HL-60/S4 treated with retinoic acid at 250 ng/mL for 4 days and 3 days (cell line): ENCODE data around the gene MCU.
"Not testable (repeated sequence)": the region's sequence is repeated elsewhere in the genome, so short reads cannot be mapped to it uniquely, and the experiment has no call there.

Experiments used
- in situ Hi-C: fragments of 300-500 bp; cut with MboI; formaldehyde crosslinking; loops from 2 replicates; pipeline ENCODE4 v1.7.0; 2022; ENCODE audit warnings: low sequenced_read_pairs

Gene MCU

DNA sequence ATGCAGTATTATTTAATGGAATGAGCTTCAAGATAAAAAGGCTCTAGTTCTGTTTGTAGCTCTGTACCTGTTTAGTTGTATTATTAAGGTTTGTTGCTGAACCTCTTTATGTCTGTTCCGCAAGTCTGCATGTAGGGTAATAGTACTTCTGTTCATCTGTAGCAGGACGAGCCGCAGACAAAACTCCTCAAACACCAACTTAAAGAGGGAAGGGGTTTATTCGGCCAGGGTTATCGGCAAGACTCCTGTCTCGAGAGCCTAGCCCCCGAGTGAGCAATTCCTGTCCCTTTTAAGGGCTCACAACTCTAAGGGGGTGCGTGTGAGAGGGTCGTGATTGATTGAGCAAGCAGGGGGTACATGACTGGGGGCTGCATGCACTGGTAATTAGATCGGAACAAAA lies 67.0 kb downstream of the MCU start:
- in situ Hi-C loops = not testable (repeated sequence)

DNA sequence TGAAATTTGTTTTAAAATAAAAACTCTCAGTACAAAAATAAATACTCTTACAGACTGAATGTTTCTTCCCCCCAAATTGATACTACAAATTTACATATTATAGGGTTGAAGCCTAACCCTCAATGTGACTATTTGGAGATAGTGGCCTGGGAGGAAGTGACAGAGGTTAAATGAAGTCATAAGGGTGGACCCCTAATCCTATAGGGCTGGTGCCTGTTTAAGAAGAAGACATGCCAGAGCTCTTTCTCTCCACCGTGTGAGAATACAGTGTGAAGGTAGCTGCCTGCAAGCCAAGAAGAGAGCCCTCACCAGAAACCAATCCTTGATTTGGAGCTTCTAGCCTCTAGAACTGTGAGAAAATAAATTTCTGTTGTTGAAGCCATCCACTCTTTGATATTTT lies 67.6 kb downstream of the MCU start:
- in situ Hi-C loops = no loop called here

DNA sequence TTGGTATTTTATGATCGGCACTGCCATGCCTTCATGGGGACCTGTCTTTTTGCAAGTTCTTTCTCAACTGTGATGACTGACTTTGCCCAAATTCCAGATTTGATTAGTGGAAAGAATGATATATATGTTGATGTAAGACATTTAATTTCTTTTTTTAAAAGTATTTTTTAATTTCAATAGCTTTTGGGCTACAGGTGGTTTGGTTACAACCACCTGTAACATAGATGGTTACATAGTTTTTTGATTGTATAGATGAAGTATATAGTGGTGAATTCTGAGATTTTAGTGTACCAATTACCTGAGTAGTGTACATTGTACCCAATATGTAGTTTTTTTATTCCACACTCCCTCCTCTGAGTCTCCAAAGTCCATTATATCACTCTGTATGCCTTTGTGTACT lies 69.6 kb downstream of the MCU start:
- in situ Hi-C loops = no loop called here

DNA sequence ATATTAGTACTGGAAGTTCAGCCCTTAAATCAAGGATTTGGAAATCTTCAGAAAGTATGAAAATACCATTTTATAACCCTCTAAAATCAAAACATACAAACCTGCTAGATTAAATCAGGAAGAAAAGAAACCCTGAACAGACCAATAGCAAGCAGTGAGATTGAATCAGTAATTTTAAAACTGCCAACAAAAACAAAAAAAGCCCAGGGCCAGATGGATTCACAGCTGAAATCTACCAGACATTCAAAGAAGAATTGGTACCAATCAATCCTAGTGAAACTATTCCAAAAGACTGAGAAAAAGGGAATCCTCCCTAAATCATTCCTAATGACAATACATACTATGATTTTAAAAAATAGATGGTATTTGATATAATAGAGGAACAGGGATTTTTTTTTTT lies 70.1 kb downstream of the MCU start:
- in situ Hi-C loops = no loop called here

DNA sequence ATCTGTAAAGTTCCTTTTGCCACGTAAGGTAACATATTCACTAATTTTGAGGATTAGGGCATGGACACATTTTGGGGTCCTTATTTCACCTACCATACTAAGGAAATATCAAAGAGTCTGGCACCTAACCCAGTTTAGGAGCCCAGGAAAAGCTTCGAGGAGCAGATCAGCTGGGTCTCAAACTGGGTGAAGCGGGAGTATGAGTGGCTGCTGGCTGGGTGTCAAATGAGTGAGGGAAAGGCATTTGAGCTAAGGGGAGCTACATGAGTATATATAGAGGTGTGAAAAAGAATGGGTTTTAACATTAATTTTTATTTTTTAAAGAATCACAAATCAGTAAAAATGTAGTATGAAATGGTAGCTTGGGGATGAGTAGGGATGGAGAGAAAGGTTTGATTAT lies 71.3 kb downstream of the MCU start:
- in situ Hi-C loops = no loop called here

DNA sequence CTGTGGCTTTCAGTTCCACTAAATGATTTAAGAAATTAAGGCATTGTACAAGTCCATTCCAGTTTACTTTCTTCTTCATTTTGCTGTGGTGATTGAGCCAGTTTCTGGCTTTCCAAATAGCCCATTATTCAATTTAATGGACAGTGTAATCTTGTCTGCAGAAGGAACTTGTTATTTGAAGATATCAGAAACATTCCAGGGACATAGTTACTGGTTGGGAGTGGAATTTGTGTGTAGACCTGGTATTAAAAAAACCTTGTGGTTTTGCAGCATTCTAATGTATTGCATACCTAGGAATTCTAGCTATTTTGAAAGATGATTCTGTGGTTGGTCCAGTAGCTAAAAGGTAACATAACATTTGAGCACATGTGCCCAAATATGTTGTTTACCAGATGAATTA lies 72.2 kb downstream of the MCU start:
- in situ Hi-C loops = no loop called here

DNA sequence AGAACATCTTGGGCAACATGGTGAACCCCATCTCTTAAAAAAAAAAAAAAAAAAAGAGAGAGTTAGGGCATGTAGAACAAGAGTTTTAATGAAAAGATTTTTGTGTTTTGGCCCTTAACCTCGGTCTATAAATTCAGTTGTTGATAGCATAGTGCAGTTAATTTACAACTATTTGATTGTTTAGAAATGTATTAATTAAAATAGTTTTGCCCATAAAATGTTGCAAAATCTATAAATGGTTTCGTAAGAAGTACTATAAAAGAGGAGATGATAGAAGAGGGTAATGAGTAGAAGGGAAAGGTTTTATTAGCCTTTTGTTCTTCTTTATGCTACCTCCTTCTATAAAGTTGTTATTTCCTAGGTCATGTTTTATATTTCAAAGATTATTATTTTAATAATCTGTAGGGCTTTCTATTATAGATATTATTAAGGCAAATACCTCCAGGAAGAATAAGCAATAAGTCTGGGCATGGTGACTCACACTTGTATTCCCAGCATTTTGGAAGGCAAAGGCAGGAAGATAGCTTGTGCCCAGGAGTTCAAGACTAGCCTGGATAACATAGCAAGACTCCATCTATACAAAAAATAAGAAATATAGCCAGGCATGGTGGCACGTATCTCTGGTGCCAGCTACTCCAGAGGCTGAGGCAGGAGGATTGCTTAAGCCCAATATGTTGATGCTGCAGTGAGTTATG lies 73.3 kb downstream of the MCU start:
- in situ Hi-C loops = no loop called here

DNA sequence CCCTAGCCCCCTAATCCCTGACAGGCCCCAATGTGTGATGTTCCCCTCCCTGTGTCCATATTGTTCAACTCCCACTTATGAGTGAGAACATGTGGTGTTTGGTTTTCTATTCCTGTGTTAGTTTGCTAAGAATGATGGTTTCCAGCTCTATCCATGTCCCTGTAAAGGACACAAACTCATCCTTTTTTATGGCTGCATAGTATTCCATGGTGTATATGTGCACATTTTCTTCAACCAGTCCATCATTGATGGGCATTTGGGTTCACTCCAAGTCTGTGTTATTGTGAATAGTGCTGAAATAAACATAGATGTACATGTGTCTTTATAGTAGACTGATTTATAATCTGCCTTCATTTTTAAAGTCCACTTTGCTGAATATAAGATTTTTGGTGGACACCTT lies 79.3 kb downstream of the MCU start:
- in situ Hi-C loops = not testable (repeated sequence)

DNA sequence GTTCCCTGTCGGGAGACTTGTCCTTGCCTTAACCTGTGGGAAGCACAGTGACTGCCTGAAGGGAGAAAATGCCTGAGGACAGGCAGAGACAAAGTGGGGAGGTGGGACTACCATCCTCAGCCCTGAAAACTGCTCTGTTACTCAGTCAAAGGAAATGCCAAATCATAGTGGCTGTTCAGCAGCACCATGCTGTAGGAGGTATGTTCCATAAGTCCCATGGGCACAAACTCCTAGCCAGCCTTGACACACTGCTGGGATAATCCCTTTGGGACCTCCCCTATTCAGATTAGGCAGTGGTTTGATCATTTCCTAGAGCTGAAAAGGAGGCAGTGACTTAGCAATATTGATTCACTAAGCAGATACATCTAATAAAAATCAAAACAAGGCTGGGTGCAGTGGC lies 80.1 kb downstream of the MCU start:
- in situ Hi-C loops = no loop called here

DNA sequence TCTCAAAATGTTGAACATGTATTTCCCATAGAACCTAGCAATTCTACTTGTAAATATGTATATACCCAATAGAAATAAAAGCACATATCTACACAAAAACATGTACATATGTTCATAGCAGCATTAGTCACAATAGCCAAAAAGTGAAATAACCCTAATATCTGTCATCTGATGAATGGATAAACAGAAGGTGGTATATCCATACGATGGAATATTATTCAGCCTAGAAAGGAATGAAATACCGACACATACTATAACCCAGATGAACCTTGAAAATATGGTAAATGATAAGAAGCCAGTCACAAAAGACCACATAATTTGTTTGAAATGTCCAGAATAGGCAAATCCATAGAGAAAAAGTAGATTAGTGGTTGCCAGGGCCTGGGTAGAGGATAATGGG lies 87.9 kb downstream of the MCU start:
- in situ Hi-C loops = no loop called here

DNA sequence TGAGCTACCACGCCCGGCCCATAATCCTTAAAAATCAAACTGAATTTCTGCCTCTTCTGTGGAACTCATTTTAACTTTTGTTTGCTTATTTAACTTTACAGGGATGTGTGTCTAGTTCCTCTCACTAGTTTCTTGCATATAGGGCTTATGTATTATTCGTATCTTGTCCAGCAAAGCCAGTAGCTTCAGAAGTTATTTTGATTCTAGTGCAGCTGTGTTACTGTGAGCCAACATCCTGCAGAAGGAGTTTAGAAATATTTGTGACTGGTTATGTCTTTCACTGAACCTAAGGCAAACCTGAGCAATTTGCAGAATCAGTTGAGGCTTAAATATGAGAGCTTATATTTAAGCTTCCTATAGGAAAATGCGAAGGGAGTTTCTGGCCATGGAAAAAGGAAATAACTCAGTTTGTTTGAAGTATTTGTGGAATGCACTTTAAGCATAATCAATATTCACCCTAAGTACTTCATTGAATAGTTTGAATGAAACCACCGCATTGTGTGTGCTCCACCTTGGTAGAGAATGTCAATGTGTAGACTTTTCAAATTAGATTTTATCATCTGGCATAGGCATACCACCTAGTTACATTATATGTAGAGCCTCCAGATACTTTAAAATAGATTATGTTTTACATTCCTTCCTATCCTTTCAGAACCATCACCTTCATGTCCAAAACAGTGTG lies 90.8 kb downstream of the MCU start:
- in situ Hi-C loops = no loop called here

DNA sequence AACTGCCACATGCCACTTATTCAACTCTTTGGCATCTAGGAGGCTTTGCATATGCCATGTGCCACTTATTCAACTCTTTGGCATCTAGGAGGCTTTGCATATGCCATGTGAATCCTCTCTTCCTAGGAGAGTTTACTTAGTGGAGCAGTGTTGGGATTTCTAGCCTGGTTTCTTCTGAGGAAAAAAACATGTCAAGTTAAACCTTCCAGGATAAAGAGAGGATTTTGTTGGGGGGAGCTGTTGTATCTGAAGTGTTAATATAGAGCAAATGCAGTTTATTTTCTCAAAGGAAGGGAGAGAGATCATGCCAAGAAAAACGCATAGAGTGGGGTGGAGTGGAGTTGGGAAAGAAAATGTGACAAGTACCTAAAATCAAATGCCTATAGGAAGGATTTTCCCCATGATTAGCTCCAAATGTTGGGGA lies 91.5 kb downstream of the MCU start:
- in situ Hi-C loops = no loop called here

DNA sequence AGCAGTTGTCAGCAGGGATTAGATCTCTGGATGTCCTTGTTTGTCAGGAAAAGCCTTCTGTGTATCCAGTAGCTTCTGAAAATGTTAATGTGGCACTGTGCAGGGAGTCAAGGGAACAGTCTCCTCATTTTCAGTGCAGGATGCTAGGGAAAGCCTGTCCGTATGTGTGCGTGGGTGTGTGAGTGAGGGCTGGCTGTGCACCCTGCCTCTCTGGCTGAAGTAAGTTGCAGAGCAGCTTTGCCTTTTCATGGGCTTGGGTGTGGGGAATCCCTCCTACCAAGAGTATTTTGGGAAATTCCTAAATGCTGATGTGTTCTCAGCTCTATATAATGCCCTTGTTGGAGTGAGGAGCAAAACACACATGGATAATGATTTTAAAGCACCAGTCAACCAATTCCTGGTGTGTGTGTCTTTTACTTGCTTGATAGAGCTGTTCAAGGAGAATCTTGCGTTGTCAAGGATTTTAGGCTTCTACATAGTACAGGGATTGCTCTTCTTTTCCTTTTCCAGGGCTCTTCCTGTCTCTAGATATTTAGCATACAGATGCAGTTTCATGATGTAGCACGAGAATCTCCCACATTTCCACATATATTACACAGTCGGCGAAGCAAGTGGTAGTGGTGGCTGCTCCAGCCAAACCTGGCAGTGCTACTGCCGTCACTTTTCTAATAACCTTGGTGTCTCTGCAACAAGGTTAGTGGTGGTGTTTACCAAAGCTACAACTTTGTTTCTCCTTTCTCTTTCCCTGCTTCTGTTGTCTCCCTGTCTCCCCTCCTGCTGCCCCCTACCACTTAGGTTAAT lies 92.8 kb downstream of the MCU start:
- in situ Hi-C loops = no loop called here

DNA sequence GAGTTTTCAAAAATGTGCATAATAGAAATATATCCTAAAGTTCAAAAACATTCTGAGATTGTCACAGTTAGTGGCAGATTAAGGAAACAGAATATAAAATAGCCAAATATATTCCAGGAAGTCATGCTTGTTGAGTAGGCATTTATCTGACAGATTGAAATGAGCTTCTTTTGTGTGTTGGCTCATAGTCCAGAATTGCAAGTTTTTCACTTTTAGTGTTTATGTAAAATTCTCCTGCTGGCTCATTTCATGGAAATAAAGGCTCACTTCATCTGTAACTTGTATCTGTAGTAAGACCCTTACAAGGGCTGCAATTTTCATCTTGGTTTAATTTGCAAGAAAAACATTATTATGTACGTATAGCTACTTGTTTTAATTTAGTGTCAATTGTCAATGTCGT lies 93.5 kb downstream of the MCU start:
- in situ Hi-C loops = no loop called here

DNA sequence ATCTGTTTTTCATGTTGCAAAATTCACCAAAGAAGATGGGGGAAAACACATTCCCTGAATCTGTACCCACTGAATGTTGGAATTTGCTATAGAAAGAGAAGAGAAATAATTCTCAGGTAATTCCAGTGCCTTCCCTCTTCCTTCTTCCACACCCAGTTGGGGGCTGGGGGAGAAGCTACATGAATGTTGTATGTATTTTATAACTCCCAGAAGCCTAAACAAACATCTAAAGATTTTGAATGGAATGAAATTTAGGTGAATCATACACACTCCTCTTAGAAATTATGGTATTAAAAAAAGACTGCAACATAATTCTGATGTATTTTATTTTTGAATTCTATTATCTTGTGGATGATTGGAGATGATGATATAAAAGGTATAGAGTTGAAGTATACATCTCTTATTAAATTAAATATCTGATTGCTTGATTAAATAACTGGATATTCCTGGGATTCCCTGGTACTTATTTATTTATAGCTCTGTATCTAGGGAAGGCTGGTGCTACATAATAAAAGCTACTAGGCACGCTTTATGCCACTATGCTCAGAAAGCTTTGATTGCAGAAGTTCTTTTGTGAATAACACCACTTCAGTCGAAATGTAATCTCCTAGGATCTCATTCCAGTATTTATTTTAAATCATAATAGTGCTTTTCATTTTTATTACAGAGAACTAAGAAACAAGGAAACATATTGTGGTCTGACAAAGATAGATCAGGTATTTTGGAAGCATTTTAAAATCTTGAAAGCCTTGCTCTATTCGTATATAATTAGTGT lies 98.5 kb downstream of the MCU start:
- in situ Hi-C loops = no loop called here

DNA sequence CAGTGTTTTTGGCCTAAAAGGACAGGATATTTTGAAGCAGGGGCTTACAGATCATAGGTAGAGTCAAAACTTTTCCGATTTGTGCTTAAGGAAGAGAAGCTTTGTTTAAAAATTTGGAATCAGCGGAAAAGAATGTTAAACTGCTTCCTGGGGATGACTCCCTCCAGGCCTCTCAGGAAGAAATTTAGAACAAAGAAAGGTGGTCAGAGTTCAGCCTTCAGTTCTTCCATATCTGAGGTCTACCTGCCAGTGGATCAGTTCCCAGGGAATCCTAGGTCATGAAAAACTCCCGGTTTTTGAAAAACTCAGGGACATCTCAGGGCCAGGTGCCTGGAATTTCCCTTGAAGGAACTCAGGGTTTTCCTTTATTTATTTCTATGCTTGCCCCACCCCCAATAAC lies 100.3 kb downstream of the MCU start:
- in situ Hi-C loops = no loop called here

DNA sequence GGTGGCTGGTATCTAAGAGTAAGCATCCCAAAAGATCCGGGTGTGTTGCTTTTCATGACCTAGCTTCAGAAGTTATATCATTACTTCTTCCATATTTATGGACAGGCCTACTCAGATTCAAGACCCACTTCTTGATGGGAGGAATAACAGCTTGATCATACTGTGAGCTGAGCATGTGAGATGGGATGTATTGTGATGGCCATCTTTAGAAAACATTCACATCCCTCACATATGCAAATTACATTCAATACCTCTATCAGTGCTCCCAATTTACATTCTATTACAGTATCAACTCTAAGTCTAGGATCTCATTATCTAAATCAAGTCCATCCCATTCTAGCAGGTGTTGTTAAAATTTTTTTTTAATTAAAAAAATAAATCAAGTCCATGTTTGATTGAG lies 101.8 kb downstream of the MCU start:
- in situ Hi-C loops = no loop called here

DNA sequence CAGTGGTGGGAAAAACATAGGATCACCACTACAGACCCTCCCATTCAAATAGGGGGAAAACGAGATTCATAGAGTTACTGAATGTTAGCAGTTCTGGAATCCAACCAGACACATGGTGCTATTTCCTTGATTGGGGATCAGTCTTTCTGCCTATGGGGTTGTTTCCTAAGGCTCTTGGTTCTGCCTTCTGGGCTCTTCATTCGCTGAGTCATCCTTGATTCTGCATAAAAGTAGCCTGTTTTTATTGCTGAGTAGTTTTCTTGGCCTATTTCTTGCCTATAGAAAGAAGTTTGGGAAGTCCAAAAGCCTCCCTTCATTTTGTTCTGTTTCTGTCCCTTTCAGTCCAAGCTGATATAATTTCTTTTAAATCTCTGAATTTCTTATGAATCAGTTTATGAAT lies 102.3 kb downstream of the MCU start:
- in situ Hi-C loops = no loop called here

DNA sequence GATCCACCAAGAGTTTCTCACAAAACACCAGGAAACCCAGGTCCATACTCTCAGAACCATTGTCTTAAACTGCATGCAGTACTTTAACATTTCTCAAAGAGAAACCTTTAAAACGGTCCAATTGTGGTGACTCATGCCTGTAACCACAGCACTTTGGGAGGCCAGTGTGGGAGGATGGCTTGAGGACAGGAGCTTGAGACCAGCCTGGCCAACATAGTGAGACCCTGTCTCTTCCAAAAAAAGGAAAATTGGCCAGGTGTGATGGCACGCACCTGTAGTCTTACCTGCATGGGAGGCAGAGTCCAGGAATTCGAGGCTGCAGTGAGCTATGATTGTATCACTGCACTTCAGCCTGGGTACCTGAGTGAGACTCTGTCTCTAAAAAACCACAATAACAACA lies 104.1 kb downstream of the MCU start:
- in situ Hi-C loops = no loop called here

DNA sequence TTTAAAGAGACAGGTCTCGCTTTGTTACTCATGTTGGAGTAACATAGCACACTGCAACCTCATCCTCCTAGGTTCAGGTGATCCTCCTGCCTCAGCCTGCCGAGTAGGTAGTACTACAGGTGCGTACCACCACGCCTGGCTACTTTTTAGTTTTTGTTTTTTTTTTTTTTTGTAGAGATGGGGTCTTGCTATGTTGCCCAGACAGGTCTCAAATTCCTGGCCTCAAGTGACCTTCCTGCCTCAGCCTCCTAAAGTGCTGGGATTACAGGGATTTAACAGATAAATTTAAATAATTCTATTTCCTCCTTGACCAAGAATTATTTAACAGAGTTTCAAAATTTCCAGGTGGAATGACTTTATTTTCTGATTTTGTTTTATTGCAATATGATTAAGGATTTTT lies 104.6 kb downstream of the MCU start:
- in situ Hi-C loops = no loop called here

DNA sequence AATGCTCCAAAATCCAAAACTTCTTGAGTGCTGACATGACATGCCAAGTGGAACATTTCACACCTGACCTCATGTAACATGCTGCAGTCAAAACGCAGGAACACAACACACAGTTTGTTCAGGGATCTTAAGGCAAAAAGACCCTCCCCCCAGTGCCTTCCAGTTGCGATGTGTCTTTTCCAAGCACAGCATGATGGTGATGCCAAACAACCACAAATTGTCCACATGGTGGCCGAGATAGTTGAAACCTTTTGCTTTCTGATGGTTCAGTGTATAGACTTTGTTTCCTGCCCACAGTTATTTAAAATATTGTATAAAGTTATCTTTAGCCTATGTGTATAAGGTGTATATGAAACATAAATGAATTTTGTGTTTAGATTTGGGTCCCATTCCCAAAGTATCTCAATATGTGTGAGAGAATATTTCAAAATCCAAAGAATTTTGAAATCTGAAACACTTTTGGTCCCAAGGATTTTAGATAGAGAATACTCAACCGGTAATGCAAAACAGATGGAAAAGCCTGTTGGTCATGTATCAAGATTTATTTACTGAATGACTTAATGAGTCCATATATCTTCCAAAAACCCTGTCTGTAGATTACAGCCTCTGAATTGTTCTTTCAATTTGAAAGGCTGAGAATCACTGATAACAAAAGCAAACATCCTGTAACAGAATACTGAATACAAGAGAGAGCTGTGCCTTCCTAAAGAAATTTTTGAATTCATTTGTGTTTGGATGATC lies 108.2 kb downstream of the MCU start:
- in situ Hi-C loops = no loop called here
